HCT116 (cell line): ENCODE results near the gene CBFB. TPM values are rescaled to one million over a fixed set of nuclear protein-coding genes. Genes with fewer than 3 reads are reported as not detected.

Experiments used
- ATAC-seq: fragments of 200-7000 bp; cut with Tn5 transposase; 2 replicates; pipeline ENCODE4 v1.9.1; 2020; ENCODE audit warnings: mild to moderate bottlenecking, moderate library complexity
- BruUV-seq: library from RNA; stranded (reverse); fragments of 400-500 nt; replicated peaks from 2 replicates; lab custom pipeline; 2021; lab: Mats Ljungman, UMichigan
- CTCF ChIA-PET: fragments of 300-600 bp; sonication (Branson Sonifier 250); formaldehyde crosslinking; loops from one replicate; lab custom pipeline; 2021; ENCODE audit warnings: antibody characterized with exemption; lab: Charles Lee
- POLR2A ChIA-PET: fragments of 300-600, 350-600 bp; sonication (Branson Sonifier 250); formaldehyde crosslinking; loops from one replicate; lab custom pipeline; 2021; ENCODE audit warnings: antibody characterized with exemption; lab: Charles Lee
- RAD21 ChIA-PET, 2 experiments: fragments of 300-600 bp; sonication (Branson Sonifier 250); formaldehyde crosslinking; loops; one replicate each; lab custom pipeline; 2023; ENCODE audit warnings: low total read pairs in 2 of 2; ENCODE audit not compliant: uncharacterized antibody in 2 of 2, unreplicated experiment in 2 of 2, low non-redundant PET in 1 of 2; lab: Charles Lee
- DNase-seq: peaks from one replicate; pipeline ENCODE4 v3.0.0-alpha.2; 2010; ENCODE audit warnings: low read depth, low spot score
- H2AFZ ChIP-seq: fragments of 200-600 bp; shearing (Covaris generic), sonication (generic); 2 replicates; pipeline ENCODE4 v1.6.1; 2017; ENCODE audit warnings: low read depth, mixed run types, mixed read lengths, antibody characterized with exemption, low read length; ENCODE audit not compliant: poor library complexity, severe bottlenecking
- H3K27ac ChIP-seq: 2 replicates; pipeline ENCODE4 v1.5.1; 2012; ENCODE audit warnings: low read depth, low read length
- H3K27me3 ChIP-seq: fragments of 200-600 bp; sonication (generic); 2 replicates; pipeline ENCODE4 v1.6.1; 2016; ENCODE audit warnings: mixed run types, low read length, mixed read lengths; ENCODE audit not compliant: insufficient read depth
- H3K36me3 ChIP-seq, 2 experiments: fragments of 200-500 bp in 1 of 2; fragments of 200-600 bp in 1 of 2; sonication (Bioruptor generic) in 1 of 2; sonication (generic) in 1 of 2; 2 replicates each; pipeline versions ENCODE4 v1.5.1 to v1.6.1; 2014 to 2016; ENCODE audit warnings: low read length in 2 of 2, inconsistent platforms in 1 of 2, mixed read lengths in 1 of 2, mixed run types in 1 of 2; ENCODE audit not compliant: insufficient read depth in 2 of 2, control insufficient read depth in 1 of 2
- H3K4me1 ChIP-seq, 2 experiments: fragments of 200-600 bp in 1 of 2; sonication (generic) in 1 of 2; 2 replicates each; pipeline versions ENCODE4 v1.5.1 to v1.6.1; 2012 to 2017; ENCODE audit warnings: low read length in 2 of 2, inconsistent platforms in 1 of 2, mild to moderate bottlenecking in 1 of 2, mixed read lengths in 1 of 2, mixed run types in 1 of 2, moderate library complexity in 1 of 2; ENCODE audit not compliant: insufficient read depth in 2 of 2, control insufficient read depth in 1 of 2
- H3K4me2 ChIP-seq: fragments of 200-600 bp; sonication (generic); 2 replicates; pipeline ENCODE4 v1.6.1; 2017; ENCODE audit warnings: mixed run types, low read length, mixed read lengths
- H3K4me3 ChIP-seq, 2 experiments: fragments of 200-600 bp in 1 of 2; sonication (generic) in 1 of 2; replicated peaks in 1 of 2; 2 replicates each; pipeline ENCODE4 v1.5.1; 2011 to 2016; ENCODE audit warnings: low read length in 2 of 2, control low read depth in 1 of 2, low read depth in 1 of 2, mild to moderate bottlenecking in 1 of 2, mixed read lengths in 1 of 2, mixed run types in 1 of 2
- H3K79me2 ChIP-seq: fragments of 200-600 bp; sonication (generic); 2 replicates; pipeline ENCODE4 v1.6.1; 2017; ENCODE audit warnings: mild to moderate bottlenecking, mixed run types, low read length, moderate library complexity, mixed read lengths; ENCODE audit not compliant: insufficient read depth
- H3K9ac ChIP-seq: fragments of 200-600 bp; sonication (generic); 2 replicates; pipeline ENCODE4 v1.6.1; 2016; ENCODE audit warnings: low read length, mixed read lengths
- H3K9me2 ChIP-seq: fragments of 200-600 bp; sonication (generic), shearing (Covaris generic); 2 replicates; pipeline ENCODE4 v1.6.1; 2017; ENCODE audit warnings: mixed run types, mild to moderate bottlenecking, moderate library complexity; ENCODE audit not compliant: insufficient read depth
- H3K9me3 ChIP-seq, 2 experiments: fragments of 200-500 bp in 1 of 2; fragments of 200-600 bp in 1 of 2; sonication (Bioruptor generic) in 1 of 2; sonication (generic) in 1 of 2; 2 replicates each; pipeline ENCODE4 v1.6.1; 2014 to 2017; ENCODE audit warnings: low read length in 2 of 2, mixed read lengths in 2 of 2, inconsistent platforms in 1 of 2, low read depth in 1 of 2, mild to moderate bottlenecking in 1 of 2, mixed run types in 1 of 2, moderate library complexity in 1 of 2; ENCODE audit not compliant: control insufficient read depth in 1 of 2, insufficient read depth in 1 of 2
- H4K20me1 ChIP-seq: fragments of 200-600 bp; sonication (generic), shearing (Covaris generic); 2 replicates; pipeline ENCODE4 v1.6.1; 2017; ENCODE audit warnings: mixed run types, mild to moderate bottlenecking, moderate library complexity; ENCODE audit not compliant: insufficient read depth
- ATF3 ChIP-seq: IDR thresholded peaks from 2 replicates; pipeline ENCODE4 v1.6.1; 2012
- CBX3 ChIP-seq: IDR thresholded peaks from 2 replicates; pipeline ENCODE4 v1.6.1; 2012; ENCODE audit warnings: low read depth
- CEBPB ChIP-seq: IDR thresholded peaks from 2 replicates; pipeline ENCODE4 v1.6.1; 2012; ENCODE audit warnings: low read depth
- EGR1 ChIP-seq: IDR thresholded peaks from 2 replicates; pipeline ENCODE4 v1.6.1; 2012; ENCODE audit warnings: low read depth
- ELF1 ChIP-seq: IDR thresholded peaks from 2 replicates; pipeline ENCODE4 v1.6.1; 2012; ENCODE audit warnings: low read depth, borderline replicate concordance
- EZH2 ChIP-seq: fragments of 200-600 bp; sonication (generic); IDR thresholded peaks from 2 replicates; pipeline ENCODE4 v1.6.1; 2017; ENCODE audit warnings: antibody characterized with exemption, mixed run types
- EZH2phosphoT487 ChIP-seq: fragments of 200-600 bp; IDR thresholded peaks from 2 replicates; pipeline ENCODE4 v1.6.1; 2018; ENCODE audit warnings: antibody characterized with exemption, borderline replicate concordance
- FOSL1 ChIP-seq: IDR thresholded peaks from 2 replicates; pipeline ENCODE4 v1.6.1; 2012; ENCODE audit warnings: low read depth
- JUND ChIP-seq: IDR thresholded peaks from 2 replicates; pipeline ENCODE4 v1.6.1; 2012
- MAX ChIP-seq: IDR thresholded peaks from 2 replicates; pipeline ENCODE4 v1.6.1; 2012
- POLR2A ChIP-seq: IDR thresholded peaks from 2 replicates; pipeline ENCODE4 v1.7.0; 2011; ENCODE audit warnings: borderline replicate concordance; ENCODE audit not compliant: insufficient read depth, insufficient read length; ENCODE audit errors: extremely low read depth
- POLR2AphosphoS5 ChIP-seq: IDR thresholded peaks from 2 replicates; pipeline ENCODE4 v1.6.1; 2011; ENCODE audit warnings: mild to moderate bottlenecking, low read depth, low read length, moderate library complexity
- RAD21 ChIP-seq: IDR thresholded peaks from 2 replicates; pipeline ENCODE4 v1.6.1; 2012; ENCODE audit warnings: low read depth, mild to moderate bottlenecking
- REST ChIP-seq: IDR thresholded peaks from 2 replicates; pipeline ENCODE4 v1.6.1; 2012; ENCODE audit warnings: low read depth
- SIN3A ChIP-seq: IDR thresholded peaks from 2 replicates; pipeline ENCODE4 v1.6.1; 2012; ENCODE audit warnings: low read depth
- SP1 ChIP-seq: IDR thresholded peaks from 2 replicates; pipeline ENCODE4 v1.6.1; 2012; ENCODE audit warnings: low read depth
- SRF ChIP-seq: IDR thresholded peaks from 2 replicates; pipeline ENCODE4 v1.6.1; 2012; ENCODE audit warnings: low read depth
- YY1 ChIP-seq: IDR thresholded peaks from 2 replicates; pipeline ENCODE4 v1.6.1; 2011; ENCODE audit warnings: low read length, low read depth, moderate library complexity, mild to moderate bottlenecking; ENCODE audit not compliant: insufficient replicate concordance; ENCODE audit errors: extremely low read depth
- ZBTB33 ChIP-seq: IDR thresholded peaks from 2 replicates; pipeline ENCODE4 v1.6.1; 2011; ENCODE audit warnings: mild to moderate bottlenecking, low read length, moderate library complexity; ENCODE audit not compliant: insufficient replicate concordance; ENCODE audit errors: extremely low read depth
- ZNF274 ChIP-seq: fragments of 200-500 bp; sonication (Bioruptor generic); IDR thresholded peaks from 2 replicates; pipeline ENCODE4 v1.6.1; 2014; ENCODE audit warnings: mild to moderate bottlenecking, low read depth, low read length, inconsistent platforms
- intact Hi-C: fragments of 100-400 bp; cut with micrococcal nuclease; formaldehyde crosslinking; loops from 2 replicates; pipeline ENCODE4 v1.10.0; 2022
- total RNA-seq: library from RNA; stranded (reverse); gene quantifications from one replicate; pipeline ENCODE4 v1.2.1, GENCODE V29; 2021; ENCODE audit not compliant: unreplicated experiment

Gene CBFB
- total RNA-seq, 1 experiment from 2014 or later = 101 TPM

- ChIA-PET RAD21 (interaction anchor here (0.8 to 1.8 kb wide), 9 partner anchors 64 to 168 kb away, joined by 3 to 19 read pairs (median 5); partner anchors contain the start of gene TRADD (in 1 of the 2)), CTCF (interaction anchor here (0.6 to 3.9 kb wide), 30 partner anchors 8 to 430 kb away, joined by 3 to 79 read pairs (median 9); partner anchors contain the start of genes B3GNT9, CBFB, CES3 and ELMO3), POLR2A (interaction anchor here (0.9 to 2.0 kb wide), 6 partner anchors 9 to 161 kb away, joined by 3 to 8 read pairs (median 4); partner anchors contain the start of genes FBXL8 and TRADD)
- Histone ChIP-seq H3K9me2 (no peaks in the 10 kb centered on the region), H3K9me3 (no peaks in the 10 kb centered on the region), H2AFZ (no peak overlapping the region), H3K9ac (no peak overlapping the region), H4K20me1 (no peaks in the 10 kb centered on the region), H3K27ac (no peak overlapping the region; the same call in 1 of the 2 replicates), H3K4me2 (no peak overlapping the region), H3K4me3 (no peak overlapping the region), H3K36me3 (no peaks in the 10 kb centered on the region), H3K27me3 (no peaks in the 10 kb centered on the region), H3K79me2 (no peaks in the 10 kb centered on the region), H3K4me1 (peaks cover 20 to 30% of the 10 kb centered on the region in 2 experiments)
- ATAC-seq (no peak), DNase-seq (no peak)
- TF ChIP-seq FOSL1 (no peak), CEBPB (no peak), ATF3 (no peak), EZH2phosphoT487 (no peak), ZBTB33 (no peak), SP1 (no peak), YY1 (no peak), SRF (no peak), CBX3 (no peak), POLR2A (no peak), RAD21 (no peak), REST (no peak), JUND (no peak), POLR2AphosphoS5 (no peak), EZH2 (no peak), MAX (no peak), EGR1 (no peak), ELF1 (no peak), SIN3A (no peak), ZNF274 (no peak)
- intact Hi-C loops = no loop called here
- BruUV-seq = no TSS peak
Observed at GRCh38 chr16:67017421-67017750, 11.6 kb upstream of the CBFB start.
